PC-9 (cell line): Measurements from ENCODE around the gene ARHGEF17. TPM values are rescaled to one million over a fixed set of nuclear protein-coding genes. Genes with fewer than 3 reads are reported as not detected.

Experiments used
- BruUV-seq: library from RNA; stranded (reverse); fragments of 400-500 nt; replicated peaks from 2 replicates; lab custom pipeline; 2021; lab: Mats Ljungman, UMichigan
- CTCF ChIA-PET: fragments of 300-600 bp; sonication (Branson Sonifier 250); formaldehyde crosslinking; loops from one replicate; lab custom pipeline; 2022; ENCODE audit warnings: antibody characterized with exemption; lab: Charles Lee
- POLR2A ChIA-PET: fragments of 300-600 bp; sonication (Branson Sonifier 250); formaldehyde crosslinking; loops from one replicate; lab custom pipeline; 2022; ENCODE audit warnings: antibody characterized with exemption; ENCODE audit not compliant: unreplicated experiment; lab: Charles Lee
- DNase-seq, 2 experiments: peaks; one replicate each; pipeline versions ENCODE4 v3.0.0 to v3.0.0-alpha.2; 2015 to 2022; ENCODE audit warnings: mixed read lengths in 1 of 2
- H2AFZ ChIP-seq: fragments of 200-600 bp; sonication (generic); 2 replicates; pipeline ENCODE4 v1.8.1; 2017; ENCODE audit warnings: antibody characterized with exemption
- H3F3A ChIP-seq: fragments of 200-600 bp; sonication (generic); 2 replicates; pipeline ENCODE4 v1.8.1; 2017; ENCODE audit warnings: antibody characterized with exemption, mild to moderate bottlenecking, low read depth; ENCODE audit not compliant: insufficient read depth
- H3K27ac ChIP-seq: fragments of 200-600 bp; sonication (generic); 2 replicates; pipeline ENCODE4 v1.6.1; 2016; ENCODE audit warnings: mixed run types
- H3K27me3 ChIP-seq: fragments of 200-600 bp; sonication (generic); 2 replicates; pipeline ENCODE4 v1.6.1; 2016; ENCODE audit warnings: low read depth, mixed run types; ENCODE audit not compliant: insufficient read depth
- H3K36me3 ChIP-seq: fragments of 200-600 bp; sonication (generic); 2 replicates; pipeline ENCODE4 v1.6.1; 2016; ENCODE audit warnings: low read depth, mixed run types
- H3K4me1 ChIP-seq: fragments of 200-600 bp; sonication (generic); replicated peaks from 2 replicates; pipeline ENCODE4 v1.6.1; 2016; ENCODE audit warnings: mixed run types; ENCODE audit not compliant: insufficient read depth
- H3K4me2 ChIP-seq: fragments of 200-600 bp; sonication (generic); 2 replicates; pipeline ENCODE4 v1.6.1; 2017; ENCODE audit warnings: mixed run types
- H3K4me3 ChIP-seq: fragments of 200-600 bp; sonication (generic); 2 replicates; pipeline ENCODE4 v1.6.1; 2016; ENCODE audit warnings: mixed run types
- H3K79me2 ChIP-seq: fragments of 200-600 bp; sonication (generic); 2 replicates; pipeline ENCODE4 v1.6.1; 2017; ENCODE audit warnings: low read depth, mixed run types
- H3K9me2 ChIP-seq: fragments of 200-600 bp; sonication (generic); 2 replicates; pipeline ENCODE4 v1.8.1; 2017; ENCODE audit warnings: mild to moderate bottlenecking; ENCODE audit not compliant: insufficient read depth
- H3K9me3 ChIP-seq: fragments of 200-600 bp; sonication (generic); 2 replicates; pipeline ENCODE4 v1.8.1; 2016; ENCODE audit warnings: low read depth; ENCODE audit not compliant: insufficient read depth
- H4K20me1 ChIP-seq: fragments of 200-600 bp; sonication (generic); 2 replicates; pipeline ENCODE4 v1.8.1; 2017; ENCODE audit not compliant: insufficient read depth
- CTCF ChIP-seq: fragments of 200-600 bp; sonication (generic); conservative IDR thresholded peaks from 2 replicates; pipeline ENCODE4 v1.6.1; 2017; ENCODE audit warnings: mixed run types, antibody characterized with exemption, mild to moderate bottlenecking, moderate library complexity
- EZH2 ChIP-seq: fragments of 200-600 bp; sonication (generic); IDR thresholded peaks from 2 replicates; pipeline ENCODE4 v1.8.0; 2017; ENCODE audit warnings: antibody characterized with exemption, low read depth
- intact Hi-C: fragments of 100-400 bp; cut with micrococcal nuclease; formaldehyde crosslinking; loops from one replicate; pipeline ENCODE4 v1.10.0; 2022; ENCODE audit not compliant: unreplicated experiment
- total RNA-seq: library from RNA; stranded (reverse); gene quantifications from 2 replicates; pipeline ENCODE4 v1.2.3, GENCODE V29; 2021

Gene ARHGEF17
- total RNA-seq, 1 experiment from 2014 or later = 56.9 TPM

- ChIA-PET CTCF (no interaction called here), POLR2A (no interaction called here)
- no peaks in the 10 kb centered on the region for H3K79me2 ChIP-seq
- no peak overlapping the region for H3K27ac ChIP-seq
- no TSS peak for BruUV-seq
- no peak overlapping the region for H3K4me2 ChIP-seq
- TF ChIP-seq EZH2 (no peak), CTCF (no peak)
- no peaks in the 10 kb centered on the region for H4K20me1 ChIP-seq
- no peaks in the 10 kb centered on the region for H3K9me3 ChIP-seq
- DNase-seq = no peak
- no peaks in the 10 kb centered on the region for H3K9me2 ChIP-seq
- H3K27me3 ChIP-seq = no peaks in the 10 kb centered on the region
- 0 out of 2 replicates have a peak, but pooled peaks cover 4% of the 10 kb centered on the region for H3K36me3 ChIP-seq
- no peak overlapping the region for H3K4me3 ChIP-seq
- peaks cover 4% of the 10 kb centered on the region; the same call in 1 of the 2 replicates for H3F3A ChIP-seq
- intact Hi-C loops = no loop called here
- no peak overlapping the region for H2AFZ ChIP-seq
- no peaks in the 10 kb centered on the region for H3K4me1 ChIP-seq
Observed at GRCh38 chr11:73363147-73363546, 55.1 kb downstream of the ARHGEF17 start.

GRCh38 chr11:73365352-73366264 lies 57.5 kb downstream of the ARHGEF17 start:
- TF ChIP-seq EZH2 = no peak
- no peak for TF ChIP-seq CTCF
- Histone ChIP-seq H3K27me3 (no peaks in the 10 kb centered on the region), H3K27ac (no peak overlapping the region), H3K9me3 (no peaks in the 10 kb centered on the region), H4K20me1 (no peaks in the 10 kb centered on the region), H3K79me2 (no peaks in the 10 kb centered on the region), H3K4me1 (no peaks in the 10 kb centered on the region), H3K4me2 (no peak overlapping the region), H3F3A (peaks cover 4% of the 10 kb centered on the region; the same call in 1 of the 2 replicates), H3K36me3 (0 out of 2 replicates have a peak, but pooled peaks cover 4% of the 10 kb centered on the region), H3K4me3 (no peak overlapping the region), H3K9me2 (no peaks in the 10 kb centered on the region), H2AFZ (no peak overlapping the region)
- no TSS peak for BruUV-seq
- intact Hi-C loops = no loop called here
- POLR2A ChIA-PET = no interaction called here
- DNase-seq = no peak
- CTCF ChIA-PET = no interaction called here

GRCh38 chr11:73366265-73366610 lies 58.2 kb downstream of the ARHGEF17 start:
- no peaks in the 10 kb centered on the region for H3K4me1 ChIP-seq
- no peaks in the 10 kb centered on the region for H3K27me3 ChIP-seq
- H3K9me3 ChIP-seq = no peaks in the 10 kb centered on the region
- ChIA-PET CTCF (no interaction called here), POLR2A (no interaction called here)
- no peak overlapping the region for H3K4me2 ChIP-seq
- 0 out of 2 replicates have a peak, but pooled peaks cover 2% of the 10 kb centered on the region for H3K36me3 ChIP-seq
- H3K4me3 ChIP-seq = no peak overlapping the region
- no peaks in the 10 kb centered on the region for H3K79me2 ChIP-seq
- H3K27ac ChIP-seq = no peak overlapping the region
- DNase-seq = no peak
- TF ChIP-seq EZH2 (no peak), CTCF (no peak)
- no peaks in the 10 kb centered on the region for H3K9me2 ChIP-seq
- H2AFZ ChIP-seq = no peak overlapping the region
- intact Hi-C loops = no loop called here
- H4K20me1 ChIP-seq = no peaks in the 10 kb centered on the region
- peaks cover 4% of the 10 kb centered on the region; the same call in 1 of the 2 replicates for H3F3A ChIP-seq
- BruUV-seq = no TSS peak
